Panc1 (cell line): ENCODE results near the gene NEK2. TPM values are rescaled to one million over a fixed set of nuclear protein-coding genes. Genes with fewer than 3 reads are reported as not detected.

Experiments used
- ATAC-seq: fragments of 200-7000 bp; cut with Tn5 transposase; 2 replicates; pipeline ENCODE4 v1.9.1; 2020; ENCODE audit warnings: mild to moderate bottlenecking, moderate library complexity
- BruUV-seq: library from RNA; stranded (reverse); fragments of 400-500 nt; replicated peaks from 2 replicates; lab custom pipeline; 2021; lab: Mats Ljungman, UMichigan
- CTCF ChIA-PET: fragments of 300-600 bp; sonication (Branson Sonifier 250); formaldehyde crosslinking; loops from one replicate; lab custom pipeline; 2022; ENCODE audit warnings: antibody characterized with exemption; lab: Charles Lee
- POLR2A ChIA-PET: fragments of 300-600 bp; sonication (Branson Sonifier 250); formaldehyde crosslinking; loops from one replicate; lab custom pipeline; 2022; ENCODE audit warnings: antibody characterized with exemption; lab: Charles Lee
- DNase-seq: peaks from one replicate; pipeline ENCODE4 v3.0.0-alpha.2; 2010; ENCODE audit warnings: low read depth, low spot score
- H3K27ac ChIP-seq: 2 replicates; pipeline ENCODE4 v1.5.1; 2011; ENCODE audit warnings: mild to moderate bottlenecking, low read length, inconsistent platforms
- H3K27me3 ChIP-seq: fragments of 200-500 bp; sonication (Bioruptor generic); 2 replicates; pipeline ENCODE4 v1.6.0; 2014; ENCODE audit warnings: low read length, inconsistent platforms; ENCODE audit not compliant: control insufficient read depth, insufficient read depth
- H3K36me3 ChIP-seq: fragments of 200-500 bp; sonication (Bioruptor generic); 2 replicates; pipeline ENCODE4 v1.5.1; 2014; ENCODE audit warnings: inconsistent platforms, mild to moderate bottlenecking, low read length, moderate library complexity; ENCODE audit not compliant: control insufficient read depth, insufficient read depth
- H3K4me1 ChIP-seq: 2 replicates; pipeline ENCODE4 v1.5.1; 2011; ENCODE audit warnings: inconsistent platforms, mild to moderate bottlenecking, low read length, moderate library complexity; ENCODE audit not compliant: control insufficient read depth, insufficient read depth
- H3K4me3 ChIP-seq, 2 experiments: 2 replicates each; pipeline ENCODE4 v1.5.1; 2011 to 2012; ENCODE audit warnings: low read depth in 2 of 2, low read length in 2 of 2, mild to moderate bottlenecking in 2 of 2, inconsistent platforms in 1 of 2, moderate library complexity in 1 of 2
- H3K9me3 ChIP-seq: fragments of 200-500 bp; sonication (Bioruptor generic); 2 replicates; pipeline ENCODE4 v1.5.1; 2014; ENCODE audit warnings: low read depth, mild to moderate bottlenecking, inconsistent platforms, low read length, moderate library complexity; ENCODE audit not compliant: control insufficient read depth, insufficient read depth
- POLR2AphosphoS5 ChIP-seq: IDR thresholded peaks from 2 replicates; pipeline ENCODE4 v1.6.1; 2012; ENCODE audit warnings: mild to moderate bottlenecking, low read depth, low read length, moderate library complexity
- SIN3A ChIP-seq: IDR thresholded peaks from 2 replicates; pipeline ENCODE4 v1.6.1; 2012; ENCODE audit warnings: low read depth, mild to moderate bottlenecking, low read length, moderate library complexity, borderline replicate concordance; ENCODE audit not compliant: insufficient read depth
- TCF7L2 ChIP-seq: IDR thresholded peaks from 2 replicates; pipeline ENCODE4 v1.6.1; 2011; ENCODE audit warnings: mild to moderate bottlenecking, low read depth, low read length, inconsistent platforms
- in situ Hi-C: cut with HindIII; loops from 2 replicates; pipeline ENCODE4 v1.10.0; 2016; ENCODE audit warnings: low sequenced_read_pairs, low pct_unique_long_range_greater_than_20kb
- intact Hi-C: fragments of 100-400 bp; cut with micrococcal nuclease; formaldehyde crosslinking; loops from one replicate; pipeline ENCODE4 v1.10.0; 2022; ENCODE audit not compliant: unreplicated experiment
- total RNA-seq: library from RNA; stranded (reverse); gene quantifications from one replicate; pipeline ENCODE4 v1.2.1, GENCODE V29; 2021; ENCODE audit not compliant: unreplicated experiment
- TF ChIP-seq, protein P1 (sequence below), 2 experiments: IDR thresholded peaks; 2 replicates each; pipeline ENCODE4 v1.6.1; 2011 to 2012; ENCODE audit warnings: low read depth in 2 of 2, control low read depth in 1 of 2, low read length in 1 of 2, mild to moderate bottlenecking in 1 of 2, moderate library complexity in 1 of 2; ENCODE audit not compliant: insufficient read depth in 1 of 2
- TF ChIP-seq, protein P2 (sequence below): fragments of 450-650 bp; IDR thresholded peaks from 2 replicates; pipeline ENCODE4 v1.5.1; 2017; ENCODE audit warnings: mild to moderate bottlenecking

Gene NEK2
- total RNA-seq, 1 experiment from 2014 or later = 34.4 TPM

DNA sequence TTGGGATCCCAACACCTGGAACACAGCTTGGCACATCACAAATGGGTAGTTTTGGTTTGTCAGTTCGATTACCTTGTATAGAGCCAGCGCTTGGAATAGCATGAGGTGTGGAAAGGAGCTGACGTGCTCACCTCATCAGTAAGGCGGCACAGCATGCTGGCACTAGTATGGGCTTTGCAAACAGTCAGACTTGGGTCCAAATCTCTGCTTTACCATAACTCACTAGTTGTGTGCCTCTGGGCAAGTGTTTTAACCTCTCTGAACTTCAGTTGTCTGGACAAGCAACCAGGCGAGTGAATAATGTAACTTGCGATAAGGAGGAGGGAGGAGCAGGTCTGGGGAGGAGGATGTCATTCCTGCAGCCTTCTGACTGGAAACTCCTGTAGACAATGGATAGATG is 26.3 kb upstream of the NEK2 start:
- ChIA-PET POLR2A (no interaction called here), CTCF (no interaction called here)
- Histone ChIP-seq H3K4me3 (no peak overlapping the region), H3K36me3 (no peaks in the 10 kb centered on the region), H3K27ac (peak overlapping the region; percentile 58; the same call in 1 of the 2 replicates), H3K9me3 (no peaks in the 10 kb centered on the region), H3K27me3 (no peaks in the 10 kb centered on the region), H3K4me1 (peaks cover 41% of the 10 kb centered on the region)
- in situ Hi-C loops (no loop called here), intact Hi-C loops (no loop called here)
- ATAC-seq (no peak), DNase-seq (no peak)
- TF ChIP-seq POLR2AphosphoS5 (no peak), SIN3A (no peak), TCF7L2 (no peak)
- TF ChIP-seq, protein P1, sequence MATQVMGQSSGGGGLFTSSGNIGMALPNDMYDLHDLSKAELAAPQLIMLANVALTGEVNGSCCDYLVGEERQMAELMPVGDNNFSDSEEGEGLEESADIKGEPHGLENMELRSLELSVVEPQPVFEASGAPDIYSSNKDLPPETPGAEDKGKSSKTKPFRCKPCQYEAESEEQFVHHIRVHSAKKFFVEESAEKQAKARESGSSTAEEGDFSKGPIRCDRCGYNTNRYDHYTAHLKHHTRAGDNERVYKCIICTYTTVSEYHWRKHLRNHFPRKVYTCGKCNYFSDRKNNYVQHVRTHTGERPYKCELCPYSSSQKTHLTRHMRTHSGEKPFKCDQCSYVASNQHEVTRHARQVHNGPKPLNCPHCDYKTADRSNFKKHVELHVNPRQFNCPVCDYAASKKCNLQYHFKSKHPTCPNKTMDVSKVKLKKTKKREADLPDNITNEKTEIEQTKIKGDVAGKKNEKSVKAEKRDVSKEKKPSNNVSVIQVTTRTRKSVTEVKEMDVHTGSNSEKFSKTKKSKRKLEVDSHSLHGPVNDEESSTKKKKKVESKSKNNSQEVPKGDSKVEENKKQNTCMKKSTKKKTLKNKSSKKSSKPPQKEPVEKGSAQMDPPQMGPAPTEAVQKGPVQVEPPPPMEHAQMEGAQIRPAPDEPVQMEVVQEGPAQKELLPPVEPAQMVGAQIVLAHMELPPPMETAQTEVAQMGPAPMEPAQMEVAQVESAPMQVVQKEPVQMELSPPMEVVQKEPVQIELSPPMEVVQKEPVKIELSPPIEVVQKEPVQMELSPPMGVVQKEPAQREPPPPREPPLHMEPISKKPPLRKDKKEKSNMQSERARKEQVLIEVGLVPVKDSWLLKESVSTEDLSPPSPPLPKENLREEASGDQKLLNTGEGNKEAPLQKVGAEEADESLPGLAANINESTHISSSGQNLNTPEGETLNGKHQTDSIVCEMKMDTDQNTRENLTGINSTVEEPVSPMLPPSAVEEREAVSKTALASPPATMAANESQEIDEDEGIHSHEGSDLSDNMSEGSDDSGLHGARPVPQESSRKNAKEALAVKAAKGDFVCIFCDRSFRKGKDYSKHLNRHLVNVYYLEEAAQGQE (IDR thresholded peaks at IDR 0.05; ENCODE audit: insufficient read depth in 1 of 2, low read depth in 2 of 2, low read length in 1 of 2) = no peak
- TF ChIP-seq, protein P2, sequence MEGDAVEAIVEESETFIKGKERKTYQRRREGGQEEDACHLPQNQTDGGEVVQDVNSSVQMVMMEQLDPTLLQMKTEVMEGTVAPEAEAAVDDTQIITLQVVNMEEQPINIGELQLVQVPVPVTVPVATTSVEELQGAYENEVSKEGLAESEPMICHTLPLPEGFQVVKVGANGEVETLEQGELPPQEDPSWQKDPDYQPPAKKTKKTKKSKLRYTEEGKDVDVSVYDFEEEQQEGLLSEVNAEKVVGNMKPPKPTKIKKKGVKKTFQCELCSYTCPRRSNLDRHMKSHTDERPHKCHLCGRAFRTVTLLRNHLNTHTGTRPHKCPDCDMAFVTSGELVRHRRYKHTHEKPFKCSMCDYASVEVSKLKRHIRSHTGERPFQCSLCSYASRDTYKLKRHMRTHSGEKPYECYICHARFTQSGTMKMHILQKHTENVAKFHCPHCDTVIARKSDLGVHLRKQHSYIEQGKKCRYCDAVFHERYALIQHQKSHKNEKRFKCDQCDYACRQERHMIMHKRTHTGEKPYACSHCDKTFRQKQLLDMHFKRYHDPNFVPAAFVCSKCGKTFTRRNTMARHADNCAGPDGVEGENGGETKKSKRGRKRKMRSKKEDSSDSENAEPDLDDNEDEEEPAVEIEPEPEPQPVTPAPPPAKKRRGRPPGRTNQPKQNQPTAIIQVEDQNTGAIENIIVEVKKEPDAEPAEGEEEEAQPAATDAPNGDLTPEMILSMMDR = no peak
- no TSS peak for BruUV-seq

DNA sequence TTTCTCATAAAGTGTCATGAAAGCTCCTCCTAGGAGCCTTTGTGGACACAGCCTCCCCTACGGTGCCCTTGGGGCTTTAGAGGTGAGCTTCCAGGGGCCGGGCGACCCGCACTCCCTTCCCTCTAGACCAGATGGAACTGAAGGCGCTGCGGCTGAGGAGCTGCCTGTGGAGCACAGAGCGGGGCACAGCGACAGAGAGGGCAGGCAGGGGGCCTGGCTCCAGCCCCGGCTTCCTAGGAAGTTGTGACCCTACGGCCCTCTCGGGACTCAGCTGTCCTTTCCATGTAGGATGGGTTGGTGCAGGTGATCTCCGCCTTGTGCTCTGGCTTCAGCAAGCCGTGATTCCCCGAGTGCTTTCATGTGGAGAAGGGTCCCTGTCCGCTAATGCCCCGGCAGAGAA is 23.6 kb upstream of the NEK2 start:
- Histone ChIP-seq H3K27ac (peak overlapping the region; percentile 73), H3K4me1 (peaks cover 19% of the 10 kb centered on the region), H3K9me3 (no peaks in the 10 kb centered on the region), H3K4me3 (no peak overlapping the region), H3K36me3 (no peaks in the 10 kb centered on the region), H3K27me3 (no peaks in the 10 kb centered on the region)
- in situ Hi-C loops = no loop called here
- ChIA-PET POLR2A (no interaction called here), CTCF (interaction anchor here (1.2 to 1.5 kb wide), 7 partner anchors 37 to 757 kb away, joined by 3 to 5 read pairs (median 3); partner anchors contain the start of genes DTL and INTS7)
- DNase-seq = no peak
- peak; percentile 5; the same call in 1 of the 2 replicates for ATAC-seq
- BruUV-seq = no TSS peak
- intact Hi-C loops = loop anchor here (2.0 to 5.0 kb wide), 2 partner anchors 36 to 128 kb away; no protein-coding TSS in a partner anchor
- no peak for TF ChIP-seq TCF7L2
- TF ChIP-seq POLR2AphosphoS5 = no peak
- TF ChIP-seq, protein P2 = no peak
- no peak for TF ChIP-seq SIN3A
- TF ChIP-seq, protein P1 (IDR thresholded peaks at IDR 0.05; ENCODE audit: insufficient read depth in 1 of 2, low read depth in 2 of 2, low read length in 1 of 2) = no peak
